ENCODE measurements around the gene APOM.

APOM gene

GRCh38 chr6:31705931-31706330 is 50.2 kb downstream of the APOM start:
- no peaks in the 10 kb centered on the region for H3K36me3 ChIP-seq (ENCODE audit: control insufficient read depth, insufficient read depth, low read length)
- H3K4me3 ChIP-seq (ENCODE audit: insufficient read depth, low read depth, low read length, poor library complexity, severe bottlenecking) = no peak overlapping the region
- peaks cover 15% of the 10 kb centered on the region for H3K4me1 ChIP-seq (ENCODE audit: control insufficient read depth, insufficient read depth, low read length, poor library complexity, severe bottlenecking)
- no peaks in the 10 kb centered on the region for H3K27me3 ChIP-seq (replicated peaks; ENCODE audit: control insufficient read depth, insufficient read depth, low read length, poor library complexity, severe bottlenecking)
- DNase-seq = no peak
- no peak overlapping the region for H3K27ac ChIP-seq (ENCODE audit: insufficient read depth, low read length, poor library complexity, severe bottlenecking)
- H3K9me3 ChIP-seq (ENCODE audit: control insufficient read depth, low read length) = no peaks in the 10 kb centered on the region

GRCh38 chr6:31706599-31706998 is 50.9 kb downstream of the APOM start, which contains the start of gene LY6G6F:
LY6G6F (plus strand) TSS chr6:31706866; CDS start chr6:31706907, 41 bp downstream.
- DNase-seq = no peak
- no peaks in the 10 kb centered on the region for H3K27me3 ChIP-seq (replicated peaks; ENCODE audit: control insufficient read depth, insufficient read depth, low read length, poor library complexity, severe bottlenecking)

GRCh38 chr6:31707701-31708100 is 52.0 kb downstream of the APOM start:
- no peak for DNase-seq
- H3K4me1 ChIP-seq (ENCODE audit: control insufficient read depth, insufficient read depth, low read length, poor library complexity, severe bottlenecking) = peaks cover 3% of the 10 kb centered on the region
- H3K36me3 ChIP-seq (ENCODE audit: control insufficient read depth, insufficient read depth, low read length) = no peaks in the 10 kb centered on the region
- no peak overlapping the region for H3K27ac ChIP-seq (ENCODE audit: insufficient read depth, low read length, poor library complexity, severe bottlenecking)
- no peak overlapping the region for H3K4me3 ChIP-seq (ENCODE audit: insufficient read depth, low read depth, low read length, poor library complexity, severe bottlenecking)
- H3K27me3 ChIP-seq (replicated peaks; ENCODE audit: control insufficient read depth, insufficient read depth, low read length, poor library complexity, severe bottlenecking) = no peaks in the 10 kb centered on the region
- H3K9me3 ChIP-seq (ENCODE audit: control insufficient read depth, low read length) = no peaks in the 10 kb centered on the region

More at GRCh38 chr6:31706599-31706998, 50.9 kb downstream of the APOM start, which contains the start of gene LY6G6F:
- Histone ChIP-seq H3K4me1 (ENCODE audit: control insufficient read depth, insufficient read depth, low read length, poor library complexity, severe bottlenecking) (peaks cover 12% of the 10 kb centered on the region), H3K36me3 (ENCODE audit: control insufficient read depth, insufficient read depth, low read length) (no peaks in the 10 kb centered on the region), H3K9me3 (ENCODE audit: control insufficient read depth, low read length) (no peaks in the 10 kb centered on the region), H3K4me3 (ENCODE audit: insufficient read depth, low read depth, low read length, poor library complexity, severe bottlenecking) (no peak within 1 kb of the TSS), H3K27ac (ENCODE audit: insufficient read depth, low read length, poor library complexity, severe bottlenecking) (no peak within 1 kb of the TSS)
